Smooth muscle cell (in vitro differentiated cells): ENCODE results near the gene OPCML. TPM values are rescaled to one million over a fixed set of nuclear protein-coding genes. Genes with fewer than 3 reads are reported as not detected.

Source experiments
- DNase-seq: peaks from one replicate; lab custom pipeline; 2025; ENCODE audit not compliant: unreplicated experiment; lab: John Stamatoyannopoulos, UW
- H2AFZ ChIP-seq: fragments of 200-600 bp; sonication (generic); 2 replicates; pipeline ENCODE4 v1.6.0; 2016; ENCODE audit warnings: antibody characterized with exemption, low read depth, mild to moderate bottlenecking
- H3F3A ChIP-seq: fragments of 200-600 bp; sonication (generic); 2 replicates; pipeline ENCODE4 v1.6.0; 2017; ENCODE audit warnings: antibody characterized with exemption, low read depth
- H3K27ac ChIP-seq: fragments of 200-600 bp; sonication (generic); 2 replicates; pipeline ENCODE4 v1.5.1; 2016; ENCODE audit warnings: low read depth, mild to moderate bottlenecking
- H3K27me3 ChIP-seq: fragments of 200-600 bp; sonication (generic); 2 replicates; pipeline ENCODE4 v1.6.1; 2016; ENCODE audit warnings: low read depth, mild to moderate bottlenecking
- H3K36me3 ChIP-seq: fragments of 200-600 bp; sonication (generic); 2 replicates; pipeline ENCODE4 v1.5.1; 2016; ENCODE audit warnings: low read depth
- H3K4me1 ChIP-seq: fragments of 200-600 bp; sonication (generic); 2 replicates; pipeline ENCODE4 v1.5.1; 2016; ENCODE audit warnings: low read depth
- H3K4me2 ChIP-seq: fragments of 200-600 bp; sonication (generic); 2 replicates; pipeline ENCODE4 v1.6.0; 2016; ENCODE audit warnings: mild to moderate bottlenecking
- H3K4me3 ChIP-seq: fragments of 200-600 bp; sonication (generic); 2 replicates; pipeline ENCODE4 v1.5.1; 2016; ENCODE audit warnings: mild to moderate bottlenecking
- H3K79me2 ChIP-seq: fragments of 200-600 bp; sonication (generic); 2 replicates; pipeline ENCODE4 v1.6.0; 2016; ENCODE audit warnings: low read depth, mild to moderate bottlenecking
- H3K9ac ChIP-seq: fragments of 200-600 bp; sonication (generic); 2 replicates; pipeline ENCODE4 v1.6.0; 2016; ENCODE audit warnings: low read depth
- H3K9me3 ChIP-seq: fragments of 200-600 bp; sonication (generic); replicated peaks from 2 replicates; pipeline ENCODE4 v1.5.1; 2016; ENCODE audit warnings: low read depth
- H4K20me1 ChIP-seq: fragments of 200-600 bp; sonication (generic); 2 replicates; pipeline ENCODE4 v1.6.0; 2016; ENCODE audit warnings: low read depth
- CTCF ChIP-seq: fragments of 200-600 bp; sonication (generic); IDR thresholded peaks from 2 replicates; pipeline ENCODE4 v1.5.1; 2017; ENCODE audit warnings: borderline replicate concordance, mild to moderate bottlenecking, antibody characterized with exemption; ENCODE audit not compliant: insufficient read depth, poor library complexity, severe bottlenecking
- WGBS: methylation state at CpG from one replicate; pipeline ENCODE4 v1.1.7; 2016; ENCODE audit warnings: low lambda C conversion rate; 5-methylcytosine and 5-hydroxymethylcytosine counted together
- polyA plus RNA-seq: library from polyadenylated mRNA; unstranded; fragments of >200 nt; fragmentation: Nextera tagmentation; extraction: Ambion mirVana; gene quantifications from 2 replicates; pipeline ENCODE4 v1.2.1, GENCODE V29; 2016
- total RNA-seq: library from RNA; depleted of rRNA; stranded (reverse); fragments of >200 nt; gene quantifications from 2 replicates; pipeline ENCODE4 v1.2.3, GENCODE V29; 2014

Gene OPCML
- total RNA-seq, result 0.49 and 0.58 TPM in 2 replicates
- 0.42 and 0.77 TPM in 2 replicates for polyA plus RNA-seq

- no peaks in the 10 kb centered on the region for H3K79me2 ChIP-seq
- WGBS, result 7% methylated on average over 27 of the region's 27 CpGs
- peaks cover 97% of the 10 kb centered on the region for H3K27me3 ChIP-seq
These were observed at the start of gene OPCML for GRCh38 chr11:133531971-133532651. Gene OPCML (minus strand): TSS chr11:133532501.

GRCh38 chr11:133581091-133581490, 48.8 kb upstream of the OPCML start:
- Histone ChIP-seq H3K9me3 (no peaks in the 10 kb centered on the region), H3K4me2 (no peak overlapping the region), H3K4me3 (no peak overlapping the region), H4K20me1 (no peaks in the 10 kb centered on the region), H3K36me3 (no peaks in the 10 kb centered on the region), H3K27ac (no peak overlapping the region), H3F3A (no peaks in the 10 kb centered on the region), H3K27me3 (no peaks in the 10 kb centered on the region), H2AFZ (no peak overlapping the region), H3K9ac (no peak overlapping the region), H3K79me2 (no peaks in the 10 kb centered on the region), H3K4me1 (no peaks in the 10 kb centered on the region)
- 93% methylated on average over 6 of the region's 6 CpGs for WGBS
- no peak for DNase-seq
- no peak for TF ChIP-seq CTCF

More at GRCh38 chr11:133531971-133532651, at the start of gene OPCML:
- Histone ChIP-seq H2AFZ (no peak within 1 kb of the TSS), H3K9ac (no peak within 1 kb of the TSS), H4K20me1 (no peaks in the 10 kb centered on the region), H3F3A (no peaks in the 10 kb centered on the region), H3K9me3 (no peaks in the 10 kb centered on the region), H3K27ac (no peak within 1 kb of the TSS), H3K4me3 (no peak within 1 kb of the TSS), H3K4me1 (peaks cover 3% of the 10 kb centered on the region), H3K4me2 (peak within 1 kb of the TSS; percentile 48), H3K36me3 (no peaks in the 10 kb centered on the region)
- DNase-seq, result no peak
- TF ChIP-seq CTCF, result no peak

GRCh38 chr11:133579165-133580031, 47.1 kb upstream of the OPCML start:
- Histone ChIP-seq H3F3A (no peaks in the 10 kb centered on the region), H3K27me3 (no peaks in the 10 kb centered on the region), H2AFZ (no peak overlapping the region), H3K4me2 (no peak overlapping the region), H3K4me1 (no peaks in the 10 kb centered on the region), H3K36me3 (no peaks in the 10 kb centered on the region), H3K27ac (no peak overlapping the region), H3K79me2 (no peaks in the 10 kb centered on the region), H3K4me3 (no peak overlapping the region), H3K9me3 (no peaks in the 10 kb centered on the region), H4K20me1 (no peaks in the 10 kb centered on the region), H3K9ac (no peak overlapping the region)
- no peak for TF ChIP-seq CTCF
- DNase-seq, result no peak
- WGBS, result 80% methylated on average over 38 of the region's 38 CpGs
